ENCODE measurements around the gene CNTN6. TPM values are rescaled to one million over a fixed set of nuclear protein-coding genes. Genes with fewer than 3 reads are reported as not detected.

CNTN6 gene
- total RNA-seq, 1 experiment from 2014 or later = not detected

DNA sequence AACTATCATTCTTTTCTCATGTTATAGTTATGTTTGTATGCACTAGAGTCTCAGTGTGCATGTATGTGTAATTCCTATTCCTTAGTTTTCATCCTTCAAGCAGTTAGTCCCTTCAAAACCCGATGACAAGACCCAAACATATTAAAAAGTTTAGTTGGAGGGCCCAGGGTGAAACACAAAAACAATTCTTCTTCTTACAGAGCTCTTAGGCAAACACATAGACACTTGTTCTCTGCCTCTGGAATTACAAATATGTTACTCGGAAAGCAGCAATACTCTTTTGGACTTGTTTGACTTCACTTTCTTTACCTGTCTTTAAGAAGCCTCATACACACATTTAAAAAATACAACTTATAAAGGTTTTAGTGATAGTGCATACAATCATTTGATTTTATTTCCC lies 763 bp upstream of the CNTN6 start:
- Histone ChIP-seq H2BK5ac (ENCODE audit: insufficient read length, low read length) (no peak overlapping the region), H3K79me1 (ENCODE audit: insufficient read depth, low read depth, low read length, poor library complexity, severe bottlenecking) (no peaks in the 10 kb centered on the region), H3K27ac (ENCODE audit: insufficient read length, low read depth, low read length) (no peak overlapping the region), H3K9ac (ENCODE audit: extremely low read depth, insufficient read length, low read length) (no peak overlapping the region), H2AFZ (ENCODE audit: low read length) (no peak overlapping the region), H3K9me3 (ENCODE audit: control insufficient read depth, low read depth, low read length) (no peaks in the 10 kb centered on the region), H3K27me3 (ENCODE audit: insufficient read depth, low read length) (no peaks in the 10 kb centered on the region), H2BK120ac (ENCODE audit: low read depth, low read length, poor library complexity, severe bottlenecking) (no peak overlapping the region), H3K23ac (ENCODE audit: insufficient read length, low read depth, low read length) (no peak overlapping the region), H3T11ph (ENCODE audit: low read length) (no peak overlapping the region), H2BK12ac (ENCODE audit: insufficient read length, low read depth, low read length) (no peak overlapping the region), H3K18ac (ENCODE audit: insufficient read length, low read depth, low read length) (no peak overlapping the region), H3K14ac (ENCODE audit: insufficient read depth, low read length) (no peak overlapping the region), H3K56ac (ENCODE audit: insufficient read length, low read depth, low read length) (no peak overlapping the region), H4K5ac (ENCODE audit: insufficient read length, low read depth, low read length) (no peak overlapping the region), H3K79me2 (ENCODE audit: insufficient read depth, low read length) (no peaks in the 10 kb centered on the region), H2BK20ac (ENCODE audit: low read depth, low read length, poor library complexity, severe bottlenecking) (no peak overlapping the region), H2BK15ac (ENCODE audit: low read depth, low read length) (no peak overlapping the region), H3K23me2 (ENCODE audit: insufficient read length, low read depth, low read length, poor library complexity, severe bottlenecking) (no peaks in the 10 kb centered on the region), H4K8ac (replicated peaks; ENCODE audit: insufficient read length, low read depth, low read length) (no peak overlapping the region), H4K91ac (ENCODE audit: insufficient read length, low read depth, low read length) (no peak overlapping the region), H3K4me1 (ENCODE audit: insufficient read depth, low read length) (0 out of 2 replicates have a peak, but pooled peaks cover 4% of the 10 kb centered on the region), H4K20me1 (ENCODE audit: control insufficient read depth, insufficient read depth, insufficient read length) (no peaks in the 10 kb centered on the region), H3K4ac (ENCODE audit: low read depth, low read length) (no peak overlapping the region), H2AK5ac (ENCODE audit: insufficient read length, low read length) (no peak overlapping the region), H3K4me2 (ENCODE audit: insufficient read depth, insufficient read length, low read length) (no peak overlapping the region)
- DNase-seq = no peak
- H3K9me3 Mint-ChIP-seq = no peaks in the 10 kb centered on the region; a peak in 1 of 5 replicates
- H3K27me3 Mint-ChIP-seq (ENCODE audit: low read depth) = no peaks in the 10 kb centered on the region
- H3K27ac Mint-ChIP-seq = no peak overlapping the region
- TF ChIP-seq, protein P1, sequence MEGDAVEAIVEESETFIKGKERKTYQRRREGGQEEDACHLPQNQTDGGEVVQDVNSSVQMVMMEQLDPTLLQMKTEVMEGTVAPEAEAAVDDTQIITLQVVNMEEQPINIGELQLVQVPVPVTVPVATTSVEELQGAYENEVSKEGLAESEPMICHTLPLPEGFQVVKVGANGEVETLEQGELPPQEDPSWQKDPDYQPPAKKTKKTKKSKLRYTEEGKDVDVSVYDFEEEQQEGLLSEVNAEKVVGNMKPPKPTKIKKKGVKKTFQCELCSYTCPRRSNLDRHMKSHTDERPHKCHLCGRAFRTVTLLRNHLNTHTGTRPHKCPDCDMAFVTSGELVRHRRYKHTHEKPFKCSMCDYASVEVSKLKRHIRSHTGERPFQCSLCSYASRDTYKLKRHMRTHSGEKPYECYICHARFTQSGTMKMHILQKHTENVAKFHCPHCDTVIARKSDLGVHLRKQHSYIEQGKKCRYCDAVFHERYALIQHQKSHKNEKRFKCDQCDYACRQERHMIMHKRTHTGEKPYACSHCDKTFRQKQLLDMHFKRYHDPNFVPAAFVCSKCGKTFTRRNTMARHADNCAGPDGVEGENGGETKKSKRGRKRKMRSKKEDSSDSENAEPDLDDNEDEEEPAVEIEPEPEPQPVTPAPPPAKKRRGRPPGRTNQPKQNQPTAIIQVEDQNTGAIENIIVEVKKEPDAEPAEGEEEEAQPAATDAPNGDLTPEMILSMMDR (conservative IDR thresholded peaks at IDR 0.05) = no peak
- no peaks in the 10 kb centered on the region; a peak in 1 of 7 replicates for H3K36me3 Mint-ChIP-seq (ENCODE audit: insufficient read depth in 1 of 3, low read depth in 3 of 3)
- WGBS (ENCODE audit: extremely low coverage, insufficient read length, low lambda C conversion rate) = no CpG with 5 or more reads among the region's 2 CpGs
- H3K4me1 Mint-ChIP-seq = peaks cover 13 to 14% of the 10 kb centered on the region in 2 experiments
- H3K4me3 Mint-ChIP-seq = no peak overlapping the region
